Endodermal cell (in vitro differentiated cells): Measurements from ENCODE around the gene ALG14. TPM values are rescaled to one million over a fixed set of nuclear protein-coding genes. Genes with fewer than 3 reads are reported as not detected.
A peak's percentile ranks its signal among the peaks of the same experiment; 100 is the strongest.

ENCODE experiments used
- DNase-seq: peaks from one replicate; pipeline ENCODE4 v3.0.0-alpha.2; 2017
- H3K27ac ChIP-seq: 2 replicates; pipeline ENCODE4 v1.5.1; 2013; ENCODE audit warnings: mild to moderate bottlenecking, low read depth, low read length, moderate library complexity
- H3K27me3 ChIP-seq: 2 replicates; pipeline ENCODE4 v1.6.1; 2013; ENCODE audit warnings: mild to moderate bottlenecking, low read length, moderate library complexity; ENCODE audit not compliant: insufficient read depth, control insufficient read depth, poor library complexity, severe bottlenecking
- H3K36me3 ChIP-seq: 2 replicates; pipeline ENCODE4 v1.7.0; 2013; ENCODE audit warnings: mild to moderate bottlenecking, low read length, moderate library complexity; ENCODE audit not compliant: control insufficient read depth, insufficient read depth
- H3K4me1 ChIP-seq: one replicate; pipeline ENCODE4 v1.7.0; 2013; ENCODE audit warnings: low read length; ENCODE audit not compliant: control insufficient read depth, insufficient read depth
- H3K4me3 ChIP-seq: 2 replicates; pipeline ENCODE4 v1.5.1; 2013; ENCODE audit warnings: mild to moderate bottlenecking, low read length, moderate library complexity
- H3K9ac ChIP-seq: 2 replicates; pipeline ENCODE4 v1.6.1; 2013; ENCODE audit warnings: mild to moderate bottlenecking, low read length, moderate library complexity; ENCODE audit not compliant: poor library complexity, severe bottlenecking; ENCODE audit errors: extremely low read depth
- H3K9me3 ChIP-seq: 2 replicates; pipeline ENCODE4 v1.6.1; 2013; ENCODE audit warnings: mild to moderate bottlenecking, low read length, moderate library complexity; ENCODE audit not compliant: control insufficient read depth
- H3K27ac Mint-ChIP-seq: 2 replicates; pipeline ENCODE4 v1.8.0; 2020; ENCODE audit warnings: mixed read lengths
- H3K27me3 Mint-ChIP-seq: 2 replicates; pipeline ENCODE4 v1.8.0; 2021; ENCODE audit warnings: mild to moderate bottlenecking, mixed read lengths; ENCODE audit not compliant: insufficient read depth
- H3K36me3 Mint-ChIP-seq: 2 replicates; pipeline ENCODE4 v1.8.0; 2020; ENCODE audit warnings: low read depth, mixed read lengths
- H3K4me1 Mint-ChIP-seq: 2 replicates; pipeline ENCODE4 v1.8.0; 2020; ENCODE audit warnings: mixed read lengths
- H3K4me3 Mint-ChIP-seq: 2 replicates; pipeline ENCODE4 v1.8.0; 2020; ENCODE audit warnings: mild to moderate bottlenecking, moderate library complexity, mixed read lengths
- H3K9me3 Mint-ChIP-seq: 2 replicates; pipeline ENCODE4 v1.8.0; 2020; ENCODE audit warnings: mild to moderate bottlenecking, mixed read lengths
- WGBS, 2 experiments: methylation state at CpG; one replicate each; pipeline versions ENCODE4 v1.1.5 to v1.1.7; 2013; ENCODE audit warnings: missing lambda C conversion rate in 2 of 2, mixed read lengths in 1 of 2; ENCODE audit not compliant: insufficient coverage in 1 of 2, insufficient read length in 1 of 2; 5-methylcytosine and 5-hydroxymethylcytosine counted together
- total RNA-seq, 2 donors: library from RNA; stranded (reverse); fragmentation: NEBNext Ultra II Directional in 1 of 2; extraction: Animal tissue kit (Norgen Biotek cat#: 25700) in 1 of 2; gene quantifications; 2 replicates in 1 of 2; 3 replicates in 1 of 2; pipeline ENCODE4 v1.2.1, GENCODE V29; 2021
- TF ChIP-seq, protein P1 (sequence below): fragments of 200-600 bp; sonication (generic); conservative IDR thresholded peaks from 2 replicates; pipeline ENCODE4 v1.5.0; 2021; ENCODE audit warnings: antibody characterized with exemption, mild to moderate bottlenecking

Gene ALG14
- total RNA-seq, 2 donors from 2014 or later = 5.9 to 7.0 TPM

DNA sequence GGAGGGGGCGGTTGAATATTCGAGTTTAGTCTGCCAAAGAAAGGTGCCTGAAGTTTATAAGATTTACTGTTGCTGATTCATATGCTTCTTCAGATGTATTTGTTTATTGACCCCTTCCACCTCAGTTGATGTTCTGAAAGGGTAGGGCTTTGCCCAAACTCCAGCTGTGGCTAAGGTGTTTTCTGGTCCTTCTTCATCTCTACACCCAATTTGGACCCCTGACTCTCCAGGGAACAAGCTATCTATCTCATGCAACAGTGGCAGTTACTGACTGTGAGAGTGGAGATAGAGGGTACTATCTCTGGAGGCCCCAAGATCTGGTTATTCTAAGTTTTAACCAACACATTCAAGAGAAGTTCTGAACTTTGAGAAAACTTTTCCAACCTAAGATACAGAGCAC, 12.6 kb upstream of the ALG14 start:
- peak overlapping the region; percentile 75 for H3K27ac Mint-ChIP-seq
- H3K4me1 Mint-ChIP-seq = peaks cover 17% of the 10 kb centered on the region
- no peak overlapping the region for H3K27ac ChIP-seq
- no peak overlapping the region for H3K4me3 ChIP-seq
- peaks cover 11% of the 10 kb centered on the region for H3K9me3 Mint-ChIP-seq
- no peaks in the 10 kb centered on the region for H3K27me3 ChIP-seq
- H3K9ac ChIP-seq = no peak overlapping the region
- H3K4me3 Mint-ChIP-seq = no peak overlapping the region
- no peak for DNase-seq
- H3K27me3 Mint-ChIP-seq = no peaks in the 10 kb centered on the region
- no peaks in the 10 kb centered on the region for H3K4me1 ChIP-seq
- H3K36me3 ChIP-seq = no peaks in the 10 kb centered on the region
- 82 to 83% methylated on average over 2 of the region's 2 CpGs for WGBS, 2 experiments
- TF ChIP-seq, protein P1, sequence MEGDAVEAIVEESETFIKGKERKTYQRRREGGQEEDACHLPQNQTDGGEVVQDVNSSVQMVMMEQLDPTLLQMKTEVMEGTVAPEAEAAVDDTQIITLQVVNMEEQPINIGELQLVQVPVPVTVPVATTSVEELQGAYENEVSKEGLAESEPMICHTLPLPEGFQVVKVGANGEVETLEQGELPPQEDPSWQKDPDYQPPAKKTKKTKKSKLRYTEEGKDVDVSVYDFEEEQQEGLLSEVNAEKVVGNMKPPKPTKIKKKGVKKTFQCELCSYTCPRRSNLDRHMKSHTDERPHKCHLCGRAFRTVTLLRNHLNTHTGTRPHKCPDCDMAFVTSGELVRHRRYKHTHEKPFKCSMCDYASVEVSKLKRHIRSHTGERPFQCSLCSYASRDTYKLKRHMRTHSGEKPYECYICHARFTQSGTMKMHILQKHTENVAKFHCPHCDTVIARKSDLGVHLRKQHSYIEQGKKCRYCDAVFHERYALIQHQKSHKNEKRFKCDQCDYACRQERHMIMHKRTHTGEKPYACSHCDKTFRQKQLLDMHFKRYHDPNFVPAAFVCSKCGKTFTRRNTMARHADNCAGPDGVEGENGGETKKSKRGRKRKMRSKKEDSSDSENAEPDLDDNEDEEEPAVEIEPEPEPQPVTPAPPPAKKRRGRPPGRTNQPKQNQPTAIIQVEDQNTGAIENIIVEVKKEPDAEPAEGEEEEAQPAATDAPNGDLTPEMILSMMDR = no peak
- peaks cover 12% of the 10 kb centered on the region for H3K9me3 ChIP-seq
- H3K36me3 Mint-ChIP-seq = no peaks in the 10 kb centered on the region

DNA sequence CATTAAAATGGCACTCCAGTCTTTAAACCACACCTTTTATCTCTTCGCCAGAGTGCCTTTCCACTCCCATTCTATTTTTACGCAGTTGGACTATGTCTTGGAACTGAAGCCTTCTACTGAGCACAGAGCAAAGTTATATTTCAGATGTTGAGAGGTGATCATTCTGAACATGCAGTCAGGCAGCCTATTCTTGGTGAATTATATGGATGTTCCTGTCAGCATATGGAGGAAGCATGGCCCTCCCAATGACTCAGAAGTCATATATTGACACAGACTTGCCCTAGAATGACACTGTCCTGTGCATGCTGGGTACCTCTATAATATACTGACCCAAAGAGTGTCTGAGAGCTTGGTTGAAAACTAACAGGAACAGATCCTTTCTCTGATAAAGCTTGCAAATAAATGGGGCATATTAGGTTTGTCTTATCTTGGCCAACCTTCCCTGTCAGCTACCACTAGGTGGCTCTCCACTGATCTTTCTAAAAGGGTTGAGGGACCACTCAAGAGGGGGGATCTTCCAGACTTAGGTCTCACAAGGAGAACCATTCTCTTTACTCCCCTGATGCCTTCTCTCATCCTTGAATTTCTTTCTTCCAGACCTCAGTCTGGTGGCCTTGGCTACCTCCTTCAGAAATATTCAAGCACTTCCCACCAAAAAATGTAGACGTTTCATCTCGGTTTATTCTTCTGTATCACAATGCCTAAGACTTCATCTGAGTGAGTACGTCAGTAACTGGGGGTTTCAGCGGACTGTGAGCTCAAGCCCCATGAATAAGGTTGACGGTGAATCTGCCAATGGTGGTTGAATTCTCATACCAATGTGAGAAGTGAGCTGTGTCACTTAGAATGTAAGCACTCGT, 11.8 kb upstream of the ALG14 start:
- Histone ChIP-seq H3K36me3 (no peaks in the 10 kb centered on the region), H3K27ac (no peak overlapping the region), H3K4me3 (no peak overlapping the region), H3K4me1 (no peaks in the 10 kb centered on the region), H3K9me3 (peaks cover 4% of the 10 kb centered on the region), H3K27me3 (no peaks in the 10 kb centered on the region), H3K9ac (no peak overlapping the region)
- TF ChIP-seq, protein P1 = peak; percentile 90
- Mint-ChIP-seq H3K36me3 (no peaks in the 10 kb centered on the region), H3K27ac (no peak overlapping the region), H3K4me3 (no peak overlapping the region), H3K27me3 (no peaks in the 10 kb centered on the region), H3K9me3 (peaks cover 4% of the 10 kb centered on the region), H3K4me1 (peaks cover 17% of the 10 kb centered on the region)
- 68 to 86% methylated on average over 5 to 8 of the region's 8 CpGs for WGBS, 2 experiments
- peak; percentile 67 for DNase-seq

DNA sequence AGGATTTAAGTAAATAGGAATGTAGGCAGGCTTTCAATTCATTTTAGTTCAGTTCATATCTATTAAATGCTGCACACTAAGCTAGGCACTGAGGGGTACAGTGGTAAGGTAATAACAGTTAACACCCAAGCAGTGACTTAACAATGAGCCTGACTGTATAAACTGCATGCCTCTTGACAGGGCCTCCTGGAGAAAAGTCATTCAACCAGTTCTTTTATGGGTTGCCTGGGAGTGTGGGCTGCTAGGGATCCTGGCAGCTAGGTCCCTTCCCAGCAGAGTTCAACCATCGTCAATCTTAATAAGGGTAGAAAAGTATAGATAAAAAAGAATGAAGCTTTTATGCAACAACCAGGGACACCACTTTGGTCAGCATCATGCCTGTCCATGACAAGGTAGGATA, 8.1 kb upstream of the ALG14 start:
- H3K36me3 Mint-ChIP-seq = no peaks in the 10 kb centered on the region
- H3K4me3 ChIP-seq = no peak overlapping the region
- H3K9me3 Mint-ChIP-seq = no peaks in the 10 kb centered on the region
- no peaks in the 10 kb centered on the region for H3K27me3 Mint-ChIP-seq
- no peaks in the 10 kb centered on the region for H3K4me1 ChIP-seq
- no peaks in the 10 kb centered on the region for H3K36me3 ChIP-seq
- 86% methylated on average over 1 of the region's 1 CpG; no CpG with 5 or more reads in 1 of the 2 experiments for WGBS, 2 experiments
- H3K27ac Mint-ChIP-seq = no peak overlapping the region
- TF ChIP-seq, protein P1 = no peak
- peaks cover 7% of the 10 kb centered on the region for H3K27me3 ChIP-seq
- H3K4me3 Mint-ChIP-seq = no peak overlapping the region
- DNase-seq = no peak
- no peak overlapping the region for H3K9ac ChIP-seq
- no peak overlapping the region for H3K27ac ChIP-seq
- no peaks in the 10 kb centered on the region for H3K9me3 ChIP-seq
- H3K4me1 Mint-ChIP-seq = peaks cover 12% of the 10 kb centered on the region
